Measurements from ENCODE around the gene ITPRID2.

ITPRID2 gene

GRCh38 chr2:181885096-181885495 lies 6.4 kb upstream of the ITPRID2 start:
- no peak for DNase-seq (ENCODE audit: extremely low spot score)
- CTCF ChIA-PET: no interaction called here
- POLR2A ChIA-PET: no interaction called here
- no peak for TF ChIP-seq SP1 (IDR thresholded peaks at IDR 0.05)
- TF ChIP-seq FOXA1 (IDR thresholded peaks at IDR 0.05): no peak
- no peak for TF ChIP-seq FOXM1 (IDR thresholded peaks at IDR 0.05; ENCODE audit: borderline replicate concordance)
- TF ChIP-seq ELF4 (IDR thresholded peaks at IDR 0.05): no peak
- TF ChIP-seq LEF1 (IDR thresholded peaks at IDR 0.05; ENCODE audit: borderline replicate concordance): no peak
- no peak for TF ChIP-seq ARNT (IDR thresholded peaks at IDR 0.05)
- TF ChIP-seq HDGF (IDR thresholded peaks at IDR 0.05; ENCODE audit: borderline replicate concordance): no peak
- TF ChIP-seq NFRKB (IDR thresholded peaks at IDR 0.05): no peak
- no peak for TF ChIP-seq CTBP1 (IDR thresholded peaks at IDR 0.05; ENCODE audit: borderline replicate concordance)
- TF ChIP-seq FOXK2 (IDR thresholded peaks at IDR 0.05): no peak
- no peak for TF ChIP-seq PKNOX1 (IDR thresholded peaks at IDR 0.05)
- no peak for TF ChIP-seq ZNF384 (IDR thresholded peaks at IDR 0.05)
- no peak for TF ChIP-seq BHLHE40 (IDR thresholded peaks at IDR 0.05; ENCODE audit: borderline replicate concordance)
- no peak for TF ChIP-seq SUZ12 (IDR thresholded peaks at IDR 0.05)

DNA sequence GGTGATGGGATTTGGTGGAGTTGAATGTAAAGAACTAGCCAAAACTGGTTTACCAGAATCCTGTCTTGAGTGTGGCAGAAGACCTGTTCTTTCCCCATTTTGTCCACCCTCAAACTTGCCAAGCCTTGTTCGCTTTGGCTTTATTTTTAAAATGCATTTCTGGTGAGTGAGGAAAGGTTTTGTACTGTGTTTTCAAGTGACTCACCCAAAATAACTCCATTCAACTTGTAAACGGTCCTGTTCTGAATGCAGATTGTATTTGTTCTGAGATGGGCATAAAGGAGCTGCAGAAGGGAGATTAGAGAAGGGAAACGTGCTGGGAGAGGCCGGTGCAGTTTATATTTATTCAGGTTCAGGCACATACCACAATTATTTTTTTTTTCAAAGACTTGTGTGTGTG lies 5.3 kb upstream of the ITPRID2 start:
- CTCF ChIA-PET: no interaction called here
- TF ChIP-seq L3MBTL2 (conservative IDR thresholded peaks at IDR 0.05) (no peak), SP1 (IDR thresholded peaks at IDR 0.05) (no peak), PKNOX1 (IDR thresholded peaks at IDR 0.05) (no peak), CTBP1 (IDR thresholded peaks at IDR 0.05; ENCODE audit: borderline replicate concordance) (no peak), FOXA1 (IDR thresholded peaks at IDR 0.05) (no peak), ELF4 (IDR thresholded peaks at IDR 0.05) (no peak), FOXK2 (IDR thresholded peaks at IDR 0.05) (no peak), HDGF (IDR thresholded peaks at IDR 0.05; ENCODE audit: borderline replicate concordance) (no peak), BHLHE40 (IDR thresholded peaks at IDR 0.05; ENCODE audit: borderline replicate concordance) (no peak), LEF1 (IDR thresholded peaks at IDR 0.05; ENCODE audit: borderline replicate concordance) (no peak), SUZ12 (IDR thresholded peaks at IDR 0.05) (no peak), FOXM1 (IDR thresholded peaks at IDR 0.05; ENCODE audit: borderline replicate concordance) (no peak), TARDBP (IDR thresholded peaks at IDR 0.05) (no peak), ZNF384 (IDR thresholded peaks at IDR 0.05) (no peak), ARNT (IDR thresholded peaks at IDR 0.05) (no peak)
- POLR2A ChIA-PET: no interaction called here
- DNase-seq (ENCODE audit: extremely low spot score): no peak

GRCh38 chr2:181887045-181887444 lies 4.5 kb upstream of the ITPRID2 start:
- no peak for DNase-seq (ENCODE audit: extremely low spot score)
- TF ChIP-seq FOXK2 (IDR thresholded peaks at IDR 0.05) (no peak), LEF1 (IDR thresholded peaks at IDR 0.05; ENCODE audit: borderline replicate concordance) (no peak), TARDBP (IDR thresholded peaks at IDR 0.05) (no peak), NFRKB (IDR thresholded peaks at IDR 0.05) (no peak), CTBP1 (IDR thresholded peaks at IDR 0.05; ENCODE audit: borderline replicate concordance) (no peak), ZNF384 (IDR thresholded peaks at IDR 0.05) (no peak), ELF4 (IDR thresholded peaks at IDR 0.05) (no peak), HDGF (IDR thresholded peaks at IDR 0.05; ENCODE audit: borderline replicate concordance) (no peak), FOXM1 (IDR thresholded peaks at IDR 0.05; ENCODE audit: borderline replicate concordance) (no peak), BHLHE40 (IDR thresholded peaks at IDR 0.05; ENCODE audit: borderline replicate concordance) (no peak), FOXA1 (IDR thresholded peaks at IDR 0.05) (no peak), SP1 (IDR thresholded peaks at IDR 0.05) (no peak), L3MBTL2 (conservative IDR thresholded peaks at IDR 0.05) (no peak), SUZ12 (IDR thresholded peaks at IDR 0.05) (no peak), PKNOX1 (IDR thresholded peaks at IDR 0.05) (no peak), ARNT (IDR thresholded peaks at IDR 0.05) (no peak)
- CTCF ChIA-PET: no interaction called here
- POLR2A ChIA-PET: no interaction called here

DNA sequence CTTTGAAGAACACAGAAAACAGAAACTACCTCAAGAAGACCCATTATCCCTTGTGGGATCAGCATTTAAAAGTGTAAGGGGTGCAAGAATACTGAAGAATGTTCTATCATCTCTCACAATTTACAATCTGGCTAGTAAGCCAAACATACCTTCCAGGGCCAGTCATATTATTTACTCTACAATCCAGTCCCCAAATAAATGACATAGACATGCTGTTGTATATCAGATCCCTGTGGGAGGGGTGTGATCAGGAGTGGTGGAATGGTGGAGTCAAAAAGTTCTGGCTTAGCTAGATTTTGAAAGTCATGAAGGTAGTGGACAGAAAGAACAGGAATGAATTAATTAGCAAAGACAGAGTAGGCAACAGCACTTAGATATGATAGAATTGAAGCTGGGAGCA lies 1.8 kb upstream of the ITPRID2 start:
- CTCF ChIA-PET: no interaction called here
- POLR2A ChIA-PET: no interaction called here
- TF ChIP-seq FOXA1 (IDR thresholded peaks at IDR 0.05): no peak
- TF ChIP-seq PKNOX1 (IDR thresholded peaks at IDR 0.05): no peak
- TF ChIP-seq ELF4 (IDR thresholded peaks at IDR 0.05): no peak
- TF ChIP-seq L3MBTL2 (conservative IDR thresholded peaks at IDR 0.05): no peak
- TF ChIP-seq TARDBP (IDR thresholded peaks at IDR 0.05): no peak
- no peak for TF ChIP-seq FOXK2 (IDR thresholded peaks at IDR 0.05)
- TF ChIP-seq SP1 (IDR thresholded peaks at IDR 0.05): no peak
- no peak for TF ChIP-seq BHLHE40 (IDR thresholded peaks at IDR 0.05; ENCODE audit: borderline replicate concordance)
- no peak for TF ChIP-seq NFRKB (IDR thresholded peaks at IDR 0.05)
- no peak for TF ChIP-seq CTBP1 (IDR thresholded peaks at IDR 0.05; ENCODE audit: borderline replicate concordance)
- DNase-seq (ENCODE audit: extremely low spot score): no peak

DNA sequence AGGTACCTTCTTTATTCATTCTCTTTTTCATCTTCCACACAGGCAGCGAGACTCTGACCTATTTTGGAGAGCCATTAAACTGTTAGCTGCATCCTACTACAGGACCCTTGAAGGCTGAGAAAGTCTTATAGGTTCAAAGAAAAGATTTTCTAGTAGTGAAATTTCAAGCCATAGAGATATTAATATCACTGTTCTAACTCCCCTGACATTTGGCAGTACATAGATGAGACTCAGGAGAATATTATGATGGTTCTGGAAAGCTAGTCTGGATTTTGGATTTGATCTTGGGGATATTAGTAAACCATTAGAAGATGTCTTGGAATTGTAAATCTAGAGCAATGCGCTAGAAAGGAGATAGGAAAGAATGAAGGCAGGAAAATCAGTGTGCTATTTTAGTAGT lies 1.3 kb upstream of the ITPRID2 start:
- TF ChIP-seq SUZ12 (IDR thresholded peaks at IDR 0.05) (no peak), ARNT (IDR thresholded peaks at IDR 0.05) (no peak), ZNF384 (IDR thresholded peaks at IDR 0.05) (no peak), FOXK2 (IDR thresholded peaks at IDR 0.05) (no peak), LEF1 (IDR thresholded peaks at IDR 0.05; ENCODE audit: borderline replicate concordance) (no peak)
- ChIA-PET CTCF (no interaction called here), POLR2A (no interaction called here)
- no peak for DNase-seq (ENCODE audit: extremely low spot score)

All from HEK293T (cell line).